ENCODE measurements around the gene TBCE.
"Not testable (repeated sequence)": the region's sequence is repeated elsewhere in the genome, so short reads cannot be mapped to it uniquely, and the experiment has no call there.

Gene TBCE

GRCh38 chr1:235450886-235451483 is 83.8 kb downstream of the TBCE start:
- DNase-seq (ENCODE audit: low read depth in 1 of 2, low spot score in 1 of 2): no peak

GRCh38 chr1:235454021-235454420 is 86.8 kb downstream of the TBCE start:
- DNase-seq (ENCODE audit: low read depth in 1 of 2, low spot score in 1 of 2): no peak

- DNase-seq (ENCODE audit: low read depth in 1 of 2, low spot score in 1 of 2): no peak
Observed at GRCh38 chr1:235455097-235455496, 87.9 kb downstream of the TBCE start.

- no peak for DNase-seq (ENCODE audit: low read depth in 1 of 2, low spot score in 1 of 2)
Observed at GRCh38 chr1:235455823-235456222, 88.6 kb downstream of the TBCE start.

- not testable (repeated sequence) for DNase-seq (ENCODE audit: low read depth in 1 of 2, low spot score in 1 of 2)
Observed at GRCh38 chr1:235457856-235458255, 90.6 kb downstream of the TBCE start.

GRCh38 chr1:235460770-235461169 is 93.5 kb downstream of the TBCE start:
- no peak for DNase-seq (ENCODE audit: low read depth in 1 of 2, low spot score in 1 of 2)

- no peak for DNase-seq (ENCODE audit: low read depth in 1 of 2, low spot score in 1 of 2)
Observed at GRCh38 chr1:235461954-235462353, 94.7 kb downstream of the TBCE start.

GRCh38 chr1:235462832-235463231 is 95.6 kb downstream of the TBCE start:
- not testable (repeated sequence) for DNase-seq (ENCODE audit: low read depth in 1 of 2, low spot score in 1 of 2)

- DNase-seq (ENCODE audit: low read depth in 1 of 2, low spot score in 1 of 2): no peak
Observed at GRCh38 chr1:235465066-235465465, 97.8 kb downstream of the TBCE start.

GRCh38 chr1:235468004-235468403 is 100.8 kb downstream of the TBCE start:
- DNase-seq (ENCODE audit: low read depth in 1 of 2, low spot score in 1 of 2): no peak

GRCh38 chr1:235468970-235469369 is 101.7 kb downstream of the TBCE start:
- DNase-seq (ENCODE audit: low read depth in 1 of 2, low spot score in 1 of 2): no peak

GRCh38 chr1:235469897-235470296 is 102.7 kb downstream of the TBCE start:
- DNase-seq (ENCODE audit: low read depth in 1 of 2, low spot score in 1 of 2): not testable (repeated sequence)

- DNase-seq (ENCODE audit: low read depth in 1 of 2, low spot score in 1 of 2): no peak
Observed at GRCh38 chr1:235470741-235471439, 103.7 kb downstream of the TBCE start.

- no peak for DNase-seq (ENCODE audit: low read depth in 1 of 2, low spot score in 1 of 2)
Observed at GRCh38 chr1:235473806-235474205, 106.6 kb downstream of the TBCE start.

GRCh38 chr1:235483090-235483489 is 115.9 kb downstream of the TBCE start:
- no peak for DNase-seq (ENCODE audit: low read depth in 1 of 2, low spot score in 1 of 2)

GRCh38 chr1:235485558-235485957 is 118.3 kb downstream of the TBCE start:
- no peak for DNase-seq (ENCODE audit: low read depth in 1 of 2, low spot score in 1 of 2)

GRCh38 chr1:235486321-235486720 is 119.1 kb downstream of the TBCE start:
- DNase-seq (ENCODE audit: low read depth in 1 of 2, low spot score in 1 of 2): no peak

- no peak for DNase-seq (ENCODE audit: low read depth in 1 of 2, low spot score in 1 of 2)
Observed at GRCh38 chr1:235491644-235492043, 124.4 kb downstream of the TBCE start.

GRCh38 chr1:235494531-235494930 is 127.3 kb downstream of the TBCE start:
- DNase-seq (ENCODE audit: low read depth in 1 of 2, low spot score in 1 of 2): no peak

- DNase-seq (ENCODE audit: low read depth in 1 of 2, low spot score in 1 of 2): no peak
Observed at GRCh38 chr1:235495030-235495429, 127.8 kb downstream of the TBCE start.

- DNase-seq (ENCODE audit: low read depth in 1 of 2, low spot score in 1 of 2): no peak
Observed at GRCh38 chr1:235495551-235495950, 128.3 kb downstream of the TBCE start.

- DNase-seq (ENCODE audit: low read depth in 1 of 2, low spot score in 1 of 2): no peak
Observed at GRCh38 chr1:235500971-235501540, 133.8 kb downstream of the TBCE start.

Data from activated T-helper 1 cell treated with anti-CD3 and anti-CD28 coated beads, Interleukin-2, amount 50 U/mL, for 16 hours (primary cell).